HCT116 (cell line): Measurements from ENCODE around the gene CHL1. TPM values are rescaled to one million over a fixed set of nuclear protein-coding genes. Genes with fewer than 3 reads are reported as not detected.

Experiments
- ATAC-seq: fragments of 200-7000 bp; cut with Tn5 transposase; 2 replicates; pipeline ENCODE4 v1.9.1; 2020; ENCODE audit warnings: mild to moderate bottlenecking, moderate library complexity
- BruUV-seq: library from RNA; stranded (reverse); fragments of 400-500 nt; replicated peaks from 2 replicates; lab custom pipeline; 2021; lab: Mats Ljungman, UMichigan
- CTCF ChIA-PET: fragments of 300-600 bp; sonication (Branson Sonifier 250); formaldehyde crosslinking; loops from one replicate; lab custom pipeline; 2021; ENCODE audit warnings: antibody characterized with exemption; lab: Charles Lee
- POLR2A ChIA-PET: fragments of 300-600, 350-600 bp; sonication (Branson Sonifier 250); formaldehyde crosslinking; loops from one replicate; lab custom pipeline; 2021; ENCODE audit warnings: antibody characterized with exemption; lab: Charles Lee
- RAD21 ChIA-PET, 2 experiments: fragments of 300-600 bp; sonication (Branson Sonifier 250); formaldehyde crosslinking; loops; one replicate each; lab custom pipeline; 2023; ENCODE audit warnings: low total read pairs in 2 of 2; ENCODE audit not compliant: uncharacterized antibody in 2 of 2, unreplicated experiment in 2 of 2, low non-redundant PET in 1 of 2; lab: Charles Lee
- DNase-seq: peaks from one replicate; pipeline ENCODE4 v3.0.0-alpha.2; 2010; ENCODE audit warnings: low read depth, low spot score
- H2AFZ ChIP-seq: fragments of 200-600 bp; shearing (Covaris generic), sonication (generic); 2 replicates; pipeline ENCODE4 v1.6.1; 2017; ENCODE audit warnings: low read depth, mixed run types, mixed read lengths, antibody characterized with exemption, low read length; ENCODE audit not compliant: poor library complexity, severe bottlenecking
- H3K27ac ChIP-seq: 2 replicates; pipeline ENCODE4 v1.5.1; 2012; ENCODE audit warnings: low read depth, low read length
- H3K27me3 ChIP-seq: fragments of 200-600 bp; sonication (generic); 2 replicates; pipeline ENCODE4 v1.6.1; 2016; ENCODE audit warnings: mixed run types, low read length, mixed read lengths; ENCODE audit not compliant: insufficient read depth
- H3K36me3 ChIP-seq, 2 experiments: fragments of 200-500 bp in 1 of 2; fragments of 200-600 bp in 1 of 2; sonication (Bioruptor generic) in 1 of 2; sonication (generic) in 1 of 2; 2 replicates each; pipeline versions ENCODE4 v1.5.1 to v1.6.1; 2014 to 2016; ENCODE audit warnings: low read length in 2 of 2, inconsistent platforms in 1 of 2, mixed read lengths in 1 of 2, mixed run types in 1 of 2; ENCODE audit not compliant: insufficient read depth in 2 of 2, control insufficient read depth in 1 of 2
- H3K4me1 ChIP-seq, 2 experiments: fragments of 200-600 bp in 1 of 2; sonication (generic) in 1 of 2; 2 replicates each; pipeline versions ENCODE4 v1.5.1 to v1.6.1; 2012 to 2017; ENCODE audit warnings: low read length in 2 of 2, inconsistent platforms in 1 of 2, mild to moderate bottlenecking in 1 of 2, mixed read lengths in 1 of 2, mixed run types in 1 of 2, moderate library complexity in 1 of 2; ENCODE audit not compliant: insufficient read depth in 2 of 2, control insufficient read depth in 1 of 2
- H3K4me2 ChIP-seq: fragments of 200-600 bp; sonication (generic); 2 replicates; pipeline ENCODE4 v1.6.1; 2017; ENCODE audit warnings: mixed run types, low read length, mixed read lengths
- H3K4me3 ChIP-seq, 2 experiments: fragments of 200-600 bp in 1 of 2; sonication (generic) in 1 of 2; replicated peaks in 1 of 2; 2 replicates each; pipeline ENCODE4 v1.5.1; 2011 to 2016; ENCODE audit warnings: low read length in 2 of 2, control low read depth in 1 of 2, low read depth in 1 of 2, mild to moderate bottlenecking in 1 of 2, mixed read lengths in 1 of 2, mixed run types in 1 of 2
- H3K79me2 ChIP-seq: fragments of 200-600 bp; sonication (generic); 2 replicates; pipeline ENCODE4 v1.6.1; 2017; ENCODE audit warnings: mild to moderate bottlenecking, mixed run types, low read length, moderate library complexity, mixed read lengths; ENCODE audit not compliant: insufficient read depth
- H3K9ac ChIP-seq: fragments of 200-600 bp; sonication (generic); 2 replicates; pipeline ENCODE4 v1.6.1; 2016; ENCODE audit warnings: low read length, mixed read lengths
- H3K9me2 ChIP-seq: fragments of 200-600 bp; sonication (generic), shearing (Covaris generic); 2 replicates; pipeline ENCODE4 v1.6.1; 2017; ENCODE audit warnings: mixed run types, mild to moderate bottlenecking, moderate library complexity; ENCODE audit not compliant: insufficient read depth
- H3K9me3 ChIP-seq, 2 experiments: fragments of 200-500 bp in 1 of 2; fragments of 200-600 bp in 1 of 2; sonication (Bioruptor generic) in 1 of 2; sonication (generic) in 1 of 2; 2 replicates each; pipeline ENCODE4 v1.6.1; 2014 to 2017; ENCODE audit warnings: low read length in 2 of 2, mixed read lengths in 2 of 2, inconsistent platforms in 1 of 2, low read depth in 1 of 2, mild to moderate bottlenecking in 1 of 2, mixed run types in 1 of 2, moderate library complexity in 1 of 2; ENCODE audit not compliant: control insufficient read depth in 1 of 2, insufficient read depth in 1 of 2
- H4K20me1 ChIP-seq: fragments of 200-600 bp; sonication (generic), shearing (Covaris generic); 2 replicates; pipeline ENCODE4 v1.6.1; 2017; ENCODE audit warnings: mixed run types, mild to moderate bottlenecking, moderate library complexity; ENCODE audit not compliant: insufficient read depth
- CBX3 ChIP-seq: IDR thresholded peaks from 2 replicates; pipeline ENCODE4 v1.6.1; 2012; ENCODE audit warnings: low read depth
- CEBPB ChIP-seq: IDR thresholded peaks from 2 replicates; pipeline ENCODE4 v1.6.1; 2012; ENCODE audit warnings: low read depth
- EZH2 ChIP-seq: fragments of 200-600 bp; sonication (generic); IDR thresholded peaks from 2 replicates; pipeline ENCODE4 v1.6.1; 2017; ENCODE audit warnings: antibody characterized with exemption, mixed run types
- EZH2phosphoT487 ChIP-seq: fragments of 200-600 bp; IDR thresholded peaks from 2 replicates; pipeline ENCODE4 v1.6.1; 2018; ENCODE audit warnings: antibody characterized with exemption, borderline replicate concordance
- FOSL1 ChIP-seq: IDR thresholded peaks from 2 replicates; pipeline ENCODE4 v1.6.1; 2012; ENCODE audit warnings: low read depth
- JUND ChIP-seq: IDR thresholded peaks from 2 replicates; pipeline ENCODE4 v1.6.1; 2012
- POLR2A ChIP-seq: IDR thresholded peaks from 2 replicates; pipeline ENCODE4 v1.7.0; 2011; ENCODE audit warnings: borderline replicate concordance; ENCODE audit not compliant: insufficient read depth, insufficient read length; ENCODE audit errors: extremely low read depth
- RAD21 ChIP-seq: IDR thresholded peaks from 2 replicates; pipeline ENCODE4 v1.6.1; 2012; ENCODE audit warnings: low read depth, mild to moderate bottlenecking
- SRF ChIP-seq: IDR thresholded peaks from 2 replicates; pipeline ENCODE4 v1.6.1; 2012; ENCODE audit warnings: low read depth
- TCF7L2 ChIP-seq: IDR thresholded peaks from 2 replicates; pipeline ENCODE4 v1.7.0; 2011; ENCODE audit warnings: borderline replicate concordance, inconsistent platforms; ENCODE audit not compliant: insufficient read depth, insufficient read length; ENCODE audit errors: extremely low read depth
- ZFX ChIP-seq: fragments of 450-650 bp; IDR thresholded peaks from 2 replicates; pipeline ENCODE4 v1.6.1; 2017
- intact Hi-C: fragments of 100-400 bp; cut with micrococcal nuclease; formaldehyde crosslinking; loops from 2 replicates; pipeline ENCODE4 v1.10.0; 2022
- total RNA-seq: library from RNA; stranded (reverse); gene quantifications from one replicate; pipeline ENCODE4 v1.2.1, GENCODE V29; 2021; ENCODE audit not compliant: unreplicated experiment

The CHL1 gene
- total RNA-seq, 1 experiment from 2014 or later = not detected

DNA sequence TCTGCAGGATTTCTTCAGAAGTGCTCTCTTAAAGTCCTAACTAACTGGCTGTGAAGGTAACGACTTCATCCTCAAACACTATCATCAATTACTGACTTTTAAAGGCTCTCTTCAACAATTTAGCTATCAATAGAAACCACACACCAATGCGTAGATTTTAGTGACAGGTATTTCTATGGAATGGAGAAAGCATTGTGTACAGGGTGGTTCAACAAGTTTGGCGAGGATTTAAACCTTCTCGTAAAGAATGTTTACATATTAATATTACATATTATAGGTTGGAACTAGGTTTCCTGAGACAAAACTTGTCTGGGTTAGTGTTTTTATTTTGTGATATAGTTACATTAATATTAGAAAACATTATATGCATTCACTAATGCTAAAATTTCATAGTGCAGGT lies 233.6 kb downstream of the CHL1 start:
- H2AFZ ChIP-seq = no peak overlapping the region
- intact Hi-C loops = no loop called here
- TF ChIP-seq FOSL1 (no peak), RAD21 (no peak), EZH2phosphoT487 (no peak), CBX3 (no peak), POLR2A (no peak), ZFX (no peak), EZH2 (no peak), JUND (no peak), SRF (no peak), CEBPB (no peak), TCF7L2 (no peak)
- TF ChIP-seq, all 23 proteins: peak for 0
- no peak overlapping the region for H3K27ac ChIP-seq
- H3K9ac ChIP-seq = no peak overlapping the region
- no peaks in the 10 kb centered on the region for H3K27me3 ChIP-seq
- ChIA-PET POLR2A (no interaction called here), CTCF (no interaction called here), RAD21 (no interaction called here)
- no peak overlapping the region for H3K4me2 ChIP-seq
- DNase-seq (no peak), ATAC-seq (no peak)
- H3K9me3 ChIP-seq = peaks cover 5 to 27% of the 10 kb centered on the region in 2 experiments; a peak in 2 of 4 replicates
- H3K9me2 ChIP-seq = no peaks in the 10 kb centered on the region
- H3K79me2 ChIP-seq = no peaks in the 10 kb centered on the region
- no peaks in the 10 kb centered on the region for H4K20me1 ChIP-seq
- no peaks in the 10 kb centered on the region for H3K4me1 ChIP-seq
- no peak overlapping the region for H3K4me3 ChIP-seq
- no peaks in the 10 kb centered on the region for H3K36me3 ChIP-seq
- BruUV-seq = no TSS peak

DNA sequence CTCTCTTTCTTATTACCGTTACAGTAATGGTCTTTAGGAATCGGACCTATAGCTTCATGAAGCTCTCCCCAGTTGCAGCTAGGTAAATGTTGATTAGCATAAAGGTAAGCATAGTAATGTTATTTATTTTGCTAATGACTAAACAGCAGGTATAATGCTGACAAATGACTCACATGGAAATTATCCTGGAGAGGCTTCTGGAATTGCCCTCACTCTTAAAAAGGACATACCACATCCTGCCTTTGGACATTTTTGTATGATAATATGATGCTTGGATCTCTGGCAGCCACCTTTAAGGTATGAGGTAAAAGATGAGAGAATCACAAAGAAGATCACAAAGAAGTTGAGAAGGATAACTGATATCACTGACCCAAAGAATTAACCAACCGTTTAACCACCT lies 238.6 kb downstream of the CHL1 start:
- ChIA-PET CTCF (no interaction called here), RAD21 (no interaction called here), POLR2A (no interaction called here)
- no peaks in the 10 kb centered on the region for H4K20me1 ChIP-seq
- no peak for TF ChIP-seq CEBPB
- no peak overlapping the region for H3K4me3 ChIP-seq
- intact Hi-C loops = no loop called here
- no peak for DNase-seq
- no peaks in the 10 kb centered on the region for H3K36me3 ChIP-seq
- H3K79me2 ChIP-seq = no peaks in the 10 kb centered on the region
- no peak overlapping the region for H3K4me2 ChIP-seq
- no peaks in the 10 kb centered on the region for H3K27me3 ChIP-seq
- H3K27ac ChIP-seq = no peak overlapping the region
- H3K9me3 ChIP-seq = peaks cover 4 to 20% of the 10 kb centered on the region in 2 experiments; a peak in 2 of 4 replicates
- H2AFZ ChIP-seq = no peak overlapping the region
- no peaks in the 10 kb centered on the region for H3K9me2 ChIP-seq
- H3K4me1 ChIP-seq = no peaks in the 10 kb centered on the region
- ATAC-seq = no peak
- no peak overlapping the region for H3K9ac ChIP-seq
- no TSS peak for BruUV-seq
